Neural cell (in vitro differentiated cells): ENCODE data around the gene PDILT. TPM values are rescaled to one million over a fixed set of nuclear protein-coding genes. Genes with fewer than 3 reads are reported as not detected.
"Not testable (repeated sequence)": the region's sequence is repeated elsewhere in the genome, so short reads cannot be mapped to it uniquely, and the experiment has no call there.

Experiments
- H2AFZ ChIP-seq: fragments of 200-600, 300-800 bp; sonication (generic), shearing (Covaris generic); 2 replicates; pipeline ENCODE4 v1.6.0; 2014; ENCODE audit warnings: low read depth, mild to moderate bottlenecking, antibody characterized with exemption, low read length, moderate library complexity
- H3F3A ChIP-seq: fragments of 200-600 bp; shearing (Covaris generic); 2 replicates; pipeline ENCODE4 v1.6.1; 2016; ENCODE audit warnings: mild to moderate bottlenecking, moderate library complexity, mixed read lengths, antibody characterized with exemption, low read length; ENCODE audit not compliant: insufficient read depth, poor library complexity, severe bottlenecking
- H3K27ac ChIP-seq: fragments of 200-600, 300-800 bp; sonication (generic), shearing (Covaris generic); 2 replicates; pipeline ENCODE4 v1.5.1; 2014; ENCODE audit warnings: mild to moderate bottlenecking, low read length, moderate library complexity
- H3K27me3 ChIP-seq: fragments of 300-800, 200-600 bp; sonication (generic), shearing (Covaris generic); 2 replicates; pipeline ENCODE4 v1.6.0; 2014; ENCODE audit warnings: mild to moderate bottlenecking, low read depth, low read length, moderate library complexity; ENCODE audit not compliant: insufficient read depth
- H3K36me3 ChIP-seq: fragments of 300-800, 200-600 bp; sonication (generic), shearing (Covaris generic); 2 replicates; pipeline ENCODE4 v1.5.1; 2014; ENCODE audit warnings: mild to moderate bottlenecking, antibody characterized with exemption, low read length, moderate library complexity; ENCODE audit not compliant: insufficient read depth
- H3K4me2 ChIP-seq: fragments of 300-800, 200-600 bp; sonication (generic), shearing (Covaris generic); 2 replicates; pipeline ENCODE4 v1.6.0; 2014; ENCODE audit warnings: mild to moderate bottlenecking, low read length
- H3K4me3 ChIP-seq: fragments of 300-800, 200-600 bp; sonication (generic), shearing (Covaris generic); 2 replicates; pipeline ENCODE4 v1.5.1; 2014; ENCODE audit warnings: mild to moderate bottlenecking, low read length, moderate library complexity
- H3K79me2 ChIP-seq: fragments of 200-600 bp; shearing (Covaris generic); replicated peaks from 2 replicates; pipeline ENCODE4 v1.6.0; 2014; ENCODE audit warnings: mild to moderate bottlenecking, low read length, moderate library complexity; ENCODE audit not compliant: insufficient read depth
- H3K9ac ChIP-seq: fragments of 300-800, 200-600 bp; sonication (generic), shearing (Covaris generic); 2 replicates; pipeline ENCODE4 v1.6.1; 2016; ENCODE audit warnings: mild to moderate bottlenecking, low read length, mixed read lengths
- H3K9me2 ChIP-seq: fragments of 200-600 bp; shearing (Covaris generic); 2 replicates; pipeline ENCODE4 v1.6.1; 2016; ENCODE audit warnings: mild to moderate bottlenecking, low read length, mixed read lengths; ENCODE audit not compliant: insufficient read depth
- H3K9me3 ChIP-seq: fragments of 200-600, 300-800 bp; sonication (generic), shearing (Covaris generic); 2 replicates; pipeline ENCODE4 v1.6.1; 2016; ENCODE audit warnings: mild to moderate bottlenecking, mixed run types, low read length, moderate library complexity, mixed read lengths
- H4K20me1 ChIP-seq: fragments of 200-600 bp; shearing (Covaris generic); 2 replicates; pipeline ENCODE4 v1.6.1; 2016; ENCODE audit warnings: mild to moderate bottlenecking, mixed run types; ENCODE audit not compliant: insufficient read depth
- CTCF ChIP-seq: fragments of 450-650 bp; IDR thresholded peaks from 2 replicates; pipeline ENCODE4 v1.5.1; 2014; ENCODE audit warnings: antibody characterized with exemption, mild to moderate bottlenecking, moderate library complexity; ENCODE audit not compliant: poor library complexity, severe bottlenecking
- EP300 ChIP-seq: fragments of 450-650 bp; conservative IDR thresholded peaks from 2 replicates; pipeline ENCODE4 v1.6.1; 2014; ENCODE audit warnings: antibody characterized with exemption, mild to moderate bottlenecking, moderate library complexity; ENCODE audit not compliant: poor library complexity, severe bottlenecking
- EZH2 ChIP-seq: fragments of 200-600, 300-800 bp; shearing (Covaris generic), sonication (generic); IDR thresholded peaks from 2 replicates; pipeline ENCODE4 v1.6.1; 2014; ENCODE audit warnings: antibody characterized with exemption, low read length, borderline replicate concordance, mild to moderate bottlenecking; ENCODE audit not compliant: insufficient read depth, poor library complexity, severe bottlenecking
- MXI1 ChIP-seq: fragments of 450-650 bp; conservative IDR thresholded peaks from 2 replicates; pipeline ENCODE4 v1.6.1; 2014; ENCODE audit warnings: antibody characterized with exemption, mild to moderate bottlenecking; ENCODE audit not compliant: poor library complexity, severe bottlenecking
- POLR2AphosphoS5 ChIP-seq: IDR thresholded peaks from 2 replicates; pipeline ENCODE4 v1.6.1; 2012
- RAD21 ChIP-seq: fragments of 450-650 bp; conservative IDR thresholded peaks from 2 replicates; pipeline ENCODE4 v1.6.1; 2014; ENCODE audit warnings: antibody characterized with exemption, mild to moderate bottlenecking, moderate library complexity
- REST ChIP-seq: IDR thresholded peaks from 2 replicates; pipeline ENCODE4 v1.6.1; 2012; ENCODE audit warnings: borderline replicate concordance
- SMC3 ChIP-seq: fragments of 450-650 bp; conservative IDR thresholded peaks from 2 replicates; pipeline ENCODE4 v1.6.1; 2014; ENCODE audit warnings: antibody characterized with exemption, mild to moderate bottlenecking, moderate library complexity; ENCODE audit not compliant: poor library complexity
- TAF1 ChIP-seq: IDR thresholded peaks from 2 replicates; pipeline ENCODE4 v1.6.1; 2012; ENCODE audit warnings: low read depth
- polyA plus RNA-seq: library from polyadenylated mRNA; depleted of rRNA; stranded (reverse); fragments of >200 nt; gene quantifications from 2 replicates; pipeline ENCODE4 v1.2.3, GENCODE V29; 2014

Gene PDILT
- polyA plus RNA-seq, 1 donor from 2014 or later: not detected

GRCh38 chr16:20430948-20431347 is 26.4 kb upstream of the PDILT start:
- Histone ChIP-seq H3F3A (no peaks in the 10 kb centered on the region), H3K27ac (no peak overlapping the region), H3K36me3 (no peaks in the 10 kb centered on the region), H3K4me2 (no peak overlapping the region), H3K4me3 (no peak overlapping the region), H3K27me3 (no peaks in the 10 kb centered on the region), H3K9ac (no peak overlapping the region), H2AFZ (no peak overlapping the region), H4K20me1 (no peaks in the 10 kb centered on the region), H3K79me2 (no peaks in the 10 kb centered on the region), H3K9me3 (no peaks in the 10 kb centered on the region), H3K9me2 (no peaks in the 10 kb centered on the region)
- no peak for TF ChIP-seq REST
- no peak for TF ChIP-seq MXI1
- no peak for TF ChIP-seq CTCF
- no peak for TF ChIP-seq RAD21
- TF ChIP-seq TAF1: no peak
- TF ChIP-seq POLR2AphosphoS5: no peak
- no peak for TF ChIP-seq SMC3
- no peak for TF ChIP-seq EP300
- TF ChIP-seq EZH2: no peak

GRCh38 chr16:20430480-20430879 is 25.9 kb upstream of the PDILT start:
- not testable (repeated sequence) for H3K4me3 ChIP-seq, H3K9me3 ChIP-seq, H3K36me3 ChIP-seq, H3K27ac ChIP-seq, H2AFZ ChIP-seq, H4K20me1 ChIP-seq, H3K79me2 ChIP-seq, H3K9ac ChIP-seq, H3K4me2 ChIP-seq, H3F3A ChIP-seq, H3K9me2 ChIP-seq, H3K27me3 ChIP-seq

GRCh38 chr16:20429499-20429898 is 25.0 kb upstream of the PDILT start:
- not testable (repeated sequence) for H3K4me2 ChIP-seq, H3K4me3 ChIP-seq, H3K36me3 ChIP-seq, H3F3A ChIP-seq, H3K9me2 ChIP-seq, H3K27me3 ChIP-seq, H3K79me2 ChIP-seq, H2AFZ ChIP-seq, H4K20me1 ChIP-seq, H3K27ac ChIP-seq, H3K9me3 ChIP-seq, H3K9ac ChIP-seq

GRCh38 chr16:20427401-20427797 is 22.9 kb upstream of the PDILT start:
- not testable (repeated sequence) for H3K9ac ChIP-seq, H3K27me3 ChIP-seq, H3K4me3 ChIP-seq, H3K27ac ChIP-seq, H2AFZ ChIP-seq, H3F3A ChIP-seq, H3K79me2 ChIP-seq, H3K4me2 ChIP-seq, H3K9me3 ChIP-seq, H3K9me2 ChIP-seq, H3K36me3 ChIP-seq, H4K20me1 ChIP-seq
